ENCODE data around the gene SLIT1. TPM values are rescaled to one million over a fixed set of nuclear protein-coding genes. Genes with fewer than 3 reads are reported as not detected.

The SLIT1 gene
- polyA plus RNA-seq, 1 donor from 2014 or later: 9.5 TPM

DNA sequence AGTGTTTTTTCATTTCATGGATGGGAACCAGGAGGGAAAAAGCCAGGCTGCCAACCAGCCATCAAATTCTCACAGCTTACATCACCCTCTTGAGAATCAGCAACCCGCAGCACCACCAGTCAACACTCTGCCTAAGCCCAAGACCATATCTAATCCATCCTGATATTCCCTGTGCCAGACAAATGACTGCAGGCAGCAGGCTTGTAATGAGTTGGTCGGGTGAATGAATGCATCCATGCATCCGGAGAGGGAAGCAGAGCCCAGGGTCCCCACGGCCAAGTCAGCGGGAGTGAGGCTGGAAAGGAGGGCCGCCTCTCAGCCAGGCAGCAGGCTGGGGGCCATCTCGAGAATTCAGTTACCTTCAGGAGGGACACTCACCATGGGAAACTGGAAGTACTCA is 46.9 kb downstream of the SLIT1 start:
- Histone ChIP-seq H3K9me2 (ENCODE audit: insufficient read depth, low read length) (no peaks in the 10 kb centered on the region), H3F3A (ENCODE audit: insufficient read depth, low read length, poor library complexity, severe bottlenecking) (no peaks in the 10 kb centered on the region), H2AFZ (ENCODE audit: low read depth, low read length) (no peak overlapping the region), H3K27me3 (ENCODE audit: insufficient read depth, low read depth, low read length) (no peaks in the 10 kb centered on the region), H3K79me2 (replicated peaks; ENCODE audit: insufficient read depth, low read length) (no peaks in the 10 kb centered on the region), H3K36me3 (ENCODE audit: insufficient read depth, low read length) (no peaks in the 10 kb centered on the region), H4K20me1 (ENCODE audit: insufficient read depth) (no peaks in the 10 kb centered on the region), H3K27ac (ENCODE audit: low read length) (no peak overlapping the region), H3K9ac (ENCODE audit: low read length) (no peak overlapping the region), H3K9me3 (ENCODE audit: low read length) (no peaks in the 10 kb centered on the region), H3K4me3 (ENCODE audit: low read length) (no peak overlapping the region), H3K4me2 (ENCODE audit: low read length) (no peak overlapping the region)
- TF ChIP-seq, protein P1, sequence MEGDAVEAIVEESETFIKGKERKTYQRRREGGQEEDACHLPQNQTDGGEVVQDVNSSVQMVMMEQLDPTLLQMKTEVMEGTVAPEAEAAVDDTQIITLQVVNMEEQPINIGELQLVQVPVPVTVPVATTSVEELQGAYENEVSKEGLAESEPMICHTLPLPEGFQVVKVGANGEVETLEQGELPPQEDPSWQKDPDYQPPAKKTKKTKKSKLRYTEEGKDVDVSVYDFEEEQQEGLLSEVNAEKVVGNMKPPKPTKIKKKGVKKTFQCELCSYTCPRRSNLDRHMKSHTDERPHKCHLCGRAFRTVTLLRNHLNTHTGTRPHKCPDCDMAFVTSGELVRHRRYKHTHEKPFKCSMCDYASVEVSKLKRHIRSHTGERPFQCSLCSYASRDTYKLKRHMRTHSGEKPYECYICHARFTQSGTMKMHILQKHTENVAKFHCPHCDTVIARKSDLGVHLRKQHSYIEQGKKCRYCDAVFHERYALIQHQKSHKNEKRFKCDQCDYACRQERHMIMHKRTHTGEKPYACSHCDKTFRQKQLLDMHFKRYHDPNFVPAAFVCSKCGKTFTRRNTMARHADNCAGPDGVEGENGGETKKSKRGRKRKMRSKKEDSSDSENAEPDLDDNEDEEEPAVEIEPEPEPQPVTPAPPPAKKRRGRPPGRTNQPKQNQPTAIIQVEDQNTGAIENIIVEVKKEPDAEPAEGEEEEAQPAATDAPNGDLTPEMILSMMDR (IDR thresholded peaks at IDR 0.05; ENCODE audit: poor library complexity, severe bottlenecking): no peak
- TF ChIP-seq TAF1 (IDR thresholded peaks at IDR 0.05; ENCODE audit: low read depth): no peak
- no peak for TF ChIP-seq RAD21 (conservative IDR thresholded peaks at IDR 0.05)
- TF ChIP-seq EP300 (conservative IDR thresholded peaks at IDR 0.05; ENCODE audit: poor library complexity, severe bottlenecking): no peak

DNA sequence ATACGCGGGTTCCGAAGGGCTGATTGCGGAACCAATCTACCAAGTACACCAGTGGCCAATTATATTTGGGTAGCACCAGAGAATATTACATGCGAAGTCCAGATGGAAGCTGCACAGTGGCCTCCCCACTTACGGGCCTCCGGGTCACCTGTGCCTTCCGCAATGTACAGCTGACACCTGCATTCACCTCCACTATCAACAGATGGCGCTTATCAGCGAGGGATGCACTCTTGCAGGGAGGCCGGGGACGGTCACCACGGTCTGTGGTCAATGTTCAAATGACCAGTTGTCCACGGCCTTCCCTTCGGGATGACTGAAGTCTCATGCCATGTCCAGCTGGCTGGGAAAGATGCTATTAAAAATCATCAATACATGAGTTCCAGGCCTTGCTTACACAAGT is 47.6 kb downstream of the SLIT1 start:
- Histone ChIP-seq H3K4me2 (ENCODE audit: low read length) (no peak overlapping the region), H2AFZ (ENCODE audit: low read depth, low read length) (no peak overlapping the region), H3K4me3 (ENCODE audit: low read length) (no peak overlapping the region), H3K9me3 (ENCODE audit: low read length) (no peaks in the 10 kb centered on the region), H3K27ac (ENCODE audit: low read length) (no peak overlapping the region), H3K9ac (ENCODE audit: low read length) (no peak overlapping the region), H3K27me3 (ENCODE audit: insufficient read depth, low read depth, low read length) (no peaks in the 10 kb centered on the region), H4K20me1 (ENCODE audit: insufficient read depth) (no peaks in the 10 kb centered on the region), H3K9me2 (ENCODE audit: insufficient read depth, low read length) (no peaks in the 10 kb centered on the region), H3F3A (ENCODE audit: insufficient read depth, low read length, poor library complexity, severe bottlenecking) (no peaks in the 10 kb centered on the region), H3K36me3 (ENCODE audit: insufficient read depth, low read length) (no peaks in the 10 kb centered on the region), H3K79me2 (replicated peaks; ENCODE audit: insufficient read depth, low read length) (no peaks in the 10 kb centered on the region)
- TF ChIP-seq MXI1 (conservative IDR thresholded peaks at IDR 0.05; ENCODE audit: poor library complexity, severe bottlenecking): no peak
- no peak for TF ChIP-seq POLR2AphosphoS5 (IDR thresholded peaks at IDR 0.05)
- TF ChIP-seq RAD21 (conservative IDR thresholded peaks at IDR 0.05): no peak
- TF ChIP-seq, protein P1 (IDR thresholded peaks at IDR 0.05; ENCODE audit: poor library complexity, severe bottlenecking): peak; percentile 9
- no peak for TF ChIP-seq TAF1 (IDR thresholded peaks at IDR 0.05; ENCODE audit: low read depth)
- TF ChIP-seq EP300 (conservative IDR thresholded peaks at IDR 0.05; ENCODE audit: poor library complexity, severe bottlenecking): no peak

DNA sequence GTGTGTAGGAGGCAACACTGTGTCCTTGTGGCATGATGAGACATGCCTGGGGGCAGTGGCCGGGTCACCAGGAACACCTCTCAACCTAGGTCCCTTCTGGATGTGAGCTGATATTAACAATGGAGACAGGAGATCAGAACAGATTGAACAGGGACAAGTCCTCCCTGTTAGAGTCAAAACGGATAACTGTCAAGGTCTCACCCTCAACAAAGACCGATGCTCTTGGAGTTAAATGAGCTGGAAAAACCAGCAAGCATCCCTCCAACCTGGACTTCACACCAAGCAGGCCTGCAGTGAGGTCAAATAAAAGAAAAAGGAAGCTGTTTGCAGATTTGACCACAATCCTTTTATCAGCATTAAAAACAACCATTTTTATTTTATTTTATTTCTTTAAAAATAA is 49.0 kb downstream of the SLIT1 start:
- Histone ChIP-seq H3K36me3 (ENCODE audit: insufficient read depth, low read length) (no peaks in the 10 kb centered on the region), H3K27me3 (ENCODE audit: insufficient read depth, low read depth, low read length) (no peaks in the 10 kb centered on the region), H3K4me3 (ENCODE audit: low read length) (no peak overlapping the region), H3K4me2 (ENCODE audit: low read length) (no peak overlapping the region), H3K79me2 (replicated peaks; ENCODE audit: insufficient read depth, low read length) (no peaks in the 10 kb centered on the region), H3K9me3 (ENCODE audit: low read length) (no peaks in the 10 kb centered on the region), H3K27ac (ENCODE audit: low read length) (no peak overlapping the region), H3K9me2 (ENCODE audit: insufficient read depth, low read length) (no peaks in the 10 kb centered on the region), H3K9ac (ENCODE audit: low read length) (no peak overlapping the region), H2AFZ (ENCODE audit: low read depth, low read length) (no peak overlapping the region), H3F3A (ENCODE audit: insufficient read depth, low read length, poor library complexity, severe bottlenecking) (no peaks in the 10 kb centered on the region), H4K20me1 (ENCODE audit: insufficient read depth) (no peaks in the 10 kb centered on the region)
- no peak for TF ChIP-seq TAF1 (IDR thresholded peaks at IDR 0.05; ENCODE audit: low read depth)
- TF ChIP-seq, protein P1 (IDR thresholded peaks at IDR 0.05; ENCODE audit: poor library complexity, severe bottlenecking): no peak
- no peak for TF ChIP-seq SMC3 (conservative IDR thresholded peaks at IDR 0.05; ENCODE audit: poor library complexity)
- TF ChIP-seq MXI1 (conservative IDR thresholded peaks at IDR 0.05; ENCODE audit: poor library complexity, severe bottlenecking): no peak
- no peak for TF ChIP-seq EP300 (conservative IDR thresholded peaks at IDR 0.05; ENCODE audit: poor library complexity, severe bottlenecking)
- no peak for TF ChIP-seq EZH2 (IDR thresholded peaks at IDR 0.05; ENCODE audit: borderline replicate concordance, insufficient read depth, low read length, poor library complexity, severe bottlenecking)
- TF ChIP-seq, protein P2, sequence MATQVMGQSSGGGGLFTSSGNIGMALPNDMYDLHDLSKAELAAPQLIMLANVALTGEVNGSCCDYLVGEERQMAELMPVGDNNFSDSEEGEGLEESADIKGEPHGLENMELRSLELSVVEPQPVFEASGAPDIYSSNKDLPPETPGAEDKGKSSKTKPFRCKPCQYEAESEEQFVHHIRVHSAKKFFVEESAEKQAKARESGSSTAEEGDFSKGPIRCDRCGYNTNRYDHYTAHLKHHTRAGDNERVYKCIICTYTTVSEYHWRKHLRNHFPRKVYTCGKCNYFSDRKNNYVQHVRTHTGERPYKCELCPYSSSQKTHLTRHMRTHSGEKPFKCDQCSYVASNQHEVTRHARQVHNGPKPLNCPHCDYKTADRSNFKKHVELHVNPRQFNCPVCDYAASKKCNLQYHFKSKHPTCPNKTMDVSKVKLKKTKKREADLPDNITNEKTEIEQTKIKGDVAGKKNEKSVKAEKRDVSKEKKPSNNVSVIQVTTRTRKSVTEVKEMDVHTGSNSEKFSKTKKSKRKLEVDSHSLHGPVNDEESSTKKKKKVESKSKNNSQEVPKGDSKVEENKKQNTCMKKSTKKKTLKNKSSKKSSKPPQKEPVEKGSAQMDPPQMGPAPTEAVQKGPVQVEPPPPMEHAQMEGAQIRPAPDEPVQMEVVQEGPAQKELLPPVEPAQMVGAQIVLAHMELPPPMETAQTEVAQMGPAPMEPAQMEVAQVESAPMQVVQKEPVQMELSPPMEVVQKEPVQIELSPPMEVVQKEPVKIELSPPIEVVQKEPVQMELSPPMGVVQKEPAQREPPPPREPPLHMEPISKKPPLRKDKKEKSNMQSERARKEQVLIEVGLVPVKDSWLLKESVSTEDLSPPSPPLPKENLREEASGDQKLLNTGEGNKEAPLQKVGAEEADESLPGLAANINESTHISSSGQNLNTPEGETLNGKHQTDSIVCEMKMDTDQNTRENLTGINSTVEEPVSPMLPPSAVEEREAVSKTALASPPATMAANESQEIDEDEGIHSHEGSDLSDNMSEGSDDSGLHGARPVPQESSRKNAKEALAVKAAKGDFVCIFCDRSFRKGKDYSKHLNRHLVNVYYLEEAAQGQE (IDR thresholded peaks at IDR 0.05; ENCODE audit: borderline replicate concordance): no peak
- TF ChIP-seq RAD21 (conservative IDR thresholded peaks at IDR 0.05): no peak
- TF ChIP-seq POLR2AphosphoS5 (IDR thresholded peaks at IDR 0.05): no peak

Measured in neural cell (in vitro differentiated cells).